ENCODE data around the gene TTC3.

DNA sequence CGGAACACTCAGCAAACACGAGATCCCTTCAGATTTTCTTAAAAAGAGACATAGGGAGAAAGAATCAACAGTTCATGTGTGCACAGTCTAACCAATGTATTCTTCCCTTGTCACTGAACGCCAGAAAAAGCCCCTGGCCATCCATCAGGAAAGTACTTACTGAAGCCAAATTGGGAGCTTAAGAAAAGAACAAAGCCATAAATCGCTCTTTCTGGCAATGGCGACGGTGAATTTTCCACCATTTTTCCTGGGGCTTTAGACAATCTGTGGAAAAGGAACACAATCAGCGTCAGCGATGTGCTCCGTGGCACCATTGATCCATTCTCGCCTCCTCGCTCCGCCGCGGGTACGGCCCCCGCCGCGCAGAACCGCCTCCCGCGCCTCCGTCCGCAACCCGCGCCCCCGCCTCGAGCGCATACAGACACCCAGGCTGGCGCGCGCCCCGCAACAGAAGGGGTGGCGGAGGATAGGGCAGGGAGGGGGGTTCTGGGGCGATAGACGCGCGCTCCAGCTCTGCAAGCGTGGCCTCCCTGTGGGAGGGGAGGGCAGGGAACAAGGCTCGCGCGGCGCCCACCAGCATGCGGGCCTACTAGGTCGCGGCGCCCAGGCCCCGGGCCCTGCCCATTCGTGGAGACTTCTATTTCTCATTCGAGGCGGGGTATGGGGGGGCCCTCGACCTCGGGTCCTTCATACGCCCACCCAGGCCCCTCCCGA lies 623 bp upstream of the TTC3 start:
- TF ChIP-seq, protein P1, sequence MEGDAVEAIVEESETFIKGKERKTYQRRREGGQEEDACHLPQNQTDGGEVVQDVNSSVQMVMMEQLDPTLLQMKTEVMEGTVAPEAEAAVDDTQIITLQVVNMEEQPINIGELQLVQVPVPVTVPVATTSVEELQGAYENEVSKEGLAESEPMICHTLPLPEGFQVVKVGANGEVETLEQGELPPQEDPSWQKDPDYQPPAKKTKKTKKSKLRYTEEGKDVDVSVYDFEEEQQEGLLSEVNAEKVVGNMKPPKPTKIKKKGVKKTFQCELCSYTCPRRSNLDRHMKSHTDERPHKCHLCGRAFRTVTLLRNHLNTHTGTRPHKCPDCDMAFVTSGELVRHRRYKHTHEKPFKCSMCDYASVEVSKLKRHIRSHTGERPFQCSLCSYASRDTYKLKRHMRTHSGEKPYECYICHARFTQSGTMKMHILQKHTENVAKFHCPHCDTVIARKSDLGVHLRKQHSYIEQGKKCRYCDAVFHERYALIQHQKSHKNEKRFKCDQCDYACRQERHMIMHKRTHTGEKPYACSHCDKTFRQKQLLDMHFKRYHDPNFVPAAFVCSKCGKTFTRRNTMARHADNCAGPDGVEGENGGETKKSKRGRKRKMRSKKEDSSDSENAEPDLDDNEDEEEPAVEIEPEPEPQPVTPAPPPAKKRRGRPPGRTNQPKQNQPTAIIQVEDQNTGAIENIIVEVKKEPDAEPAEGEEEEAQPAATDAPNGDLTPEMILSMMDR (IDR thresholded peaks at IDR 0.05; ENCODE audit: low read depth, low read length): no peak
- no peak for TF ChIP-seq EZH2phosphoT487 (IDR thresholded peaks at IDR 0.05; ENCODE audit: low read depth)
